Measurements from ENCODE around the gene SORCS2. TPM values are rescaled to one million over a fixed set of nuclear protein-coding genes. Genes with fewer than 3 reads are reported as not detected.

The SORCS2 gene
- total and polyA plus RNA-seq, 2 of the 13 experiments (the other 11 are each of a cell fraction or from before 2014, with no cell fraction given), result 0.82 to 1.0 TPM

GRCh38 chr4:7638984-7639789 is 446.8 kb downstream of the SORCS2 start (continued):
- TF ChIP-seq AKNA (CRISPR knock-in tag; IDR thresholded peaks at IDR 0.05; ENCODE audit: borderline replicate concordance) (no peak), ZNF629 (CRISPR knock-in tag; conservative IDR thresholded peaks at IDR 0.05) (peak; percentile 47; the same call in 1 of the 2 replicates), RXRA (CRISPR knock-in tag; IDR thresholded peaks at IDR 0.05) (no peak), PHF21A (CRISPR knock-in tag; IDR thresholded peaks at IDR 0.05) (no peak), FOXJ3 (CRISPR knock-in tag; IDR thresholded peaks at IDR 0.05; ENCODE audit: borderline replicate concordance) (no peak), POGZ (CRISPR knock-in tag; IDR thresholded peaks at IDR 0.05) (no peak), ZNF574 (CRISPR knock-in tag; IDR thresholded peaks at IDR 0.05) (peak; percentile 46; the same call in 1 of the 2 replicates), KLF16 (CRISPR knock-in tag; IDR thresholded peaks at IDR 0.05) (peak in 1 of 2 experiments; percentile 62; a peak in 1 of 4 replicates), STAG1 (CRISPR knock-in tag; IDR thresholded peaks at IDR 0.05) (no peak), ZNF484 (CRISPR knock-in tag; IDR thresholded peaks at IDR 0.05; ENCODE audit: borderline replicate concordance, low read depth) (no peak), ZNF577 (CRISPR knock-in tag; IDR thresholded peaks at IDR 0.05; ENCODE audit: borderline replicate concordance, low read depth) (no peak), THYN1 (CRISPR knock-in tag; IDR thresholded peaks at IDR 0.05; ENCODE audit: borderline replicate concordance, low read depth) (no peak), AHR (CRISPR knock-in tag; IDR thresholded peaks at IDR 0.05) (no peak), PHB2 (IDR thresholded peaks at IDR 0.05; ENCODE audit: partially characterized antibody) (no peak), GABPA (IDR thresholded peaks at IDR 0.05; ENCODE audit: low read depth, low read length) (no peak), GABPA (CRISPR knock-in tag; IDR thresholded peaks at IDR 0.05; ENCODE audit: low read depth) (no peak), TBL1XR1 (IDR thresholded peaks at IDR 0.05; ENCODE audit: borderline replicate concordance, low read length, partially characterized antibody) (no peak), U2AF1 (optimal IDR thresholded peaks at IDR 0.05; ENCODE audit: low read depth, low read length) (no peak), SRSF1 (optimal IDR thresholded peaks at IDR 0.05; ENCODE audit: low read depth, low read length) (peak; percentile 59), PITX1 (CRISPR knock-in tag; IDR thresholded peaks at IDR 0.05) (no peak; the same call in 1 of the 2 replicates), ZNF512 (CRISPR knock-in tag; IDR thresholded peaks at IDR 0.05) (no peak)
